ENCODE data around the gene KAZN. TPM values are rescaled to one million over a fixed set of nuclear protein-coding genes. Genes with fewer than 3 reads are reported as not detected.

Gene KAZN
- total and polyA plus RNA-seq, 2 donors (not counting 1 experiment from before 2014, with no cell fraction given): 3.4 to 5.0 TPM

DNA sequence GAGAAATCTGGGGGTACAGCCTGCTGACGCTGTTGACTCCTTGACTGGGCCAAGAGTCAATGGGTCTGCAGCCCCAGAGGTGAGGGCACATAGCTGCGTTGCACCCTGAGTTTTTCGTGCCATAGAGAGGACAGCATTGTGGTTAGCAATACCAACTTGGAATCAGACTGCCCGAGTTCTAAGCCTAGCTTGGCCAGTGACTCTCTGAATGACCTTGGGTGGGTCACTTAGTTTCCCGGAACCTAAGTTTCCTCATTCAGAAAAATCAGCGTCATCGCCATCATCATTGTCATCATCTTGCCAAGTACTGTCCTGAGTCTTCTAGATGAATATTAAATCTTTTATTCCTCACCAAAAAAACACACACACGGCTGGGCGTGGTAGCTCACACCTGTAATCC, 403.8 kb downstream of the KAZN start:
- no peaks in the 10 kb centered on the region for H3K9me3 ChIP-seq (ENCODE audit: control insufficient read depth, insufficient read depth, low read depth, low read length)
- DNase-seq (ENCODE audit: low read depth in 2 of 2): no peak
- TF ChIP-seq EZH2 (IDR thresholded peaks at IDR 0.05; ENCODE audit: low read length, missing control alignments): no peak
- TF ChIP-seq, protein P1, sequence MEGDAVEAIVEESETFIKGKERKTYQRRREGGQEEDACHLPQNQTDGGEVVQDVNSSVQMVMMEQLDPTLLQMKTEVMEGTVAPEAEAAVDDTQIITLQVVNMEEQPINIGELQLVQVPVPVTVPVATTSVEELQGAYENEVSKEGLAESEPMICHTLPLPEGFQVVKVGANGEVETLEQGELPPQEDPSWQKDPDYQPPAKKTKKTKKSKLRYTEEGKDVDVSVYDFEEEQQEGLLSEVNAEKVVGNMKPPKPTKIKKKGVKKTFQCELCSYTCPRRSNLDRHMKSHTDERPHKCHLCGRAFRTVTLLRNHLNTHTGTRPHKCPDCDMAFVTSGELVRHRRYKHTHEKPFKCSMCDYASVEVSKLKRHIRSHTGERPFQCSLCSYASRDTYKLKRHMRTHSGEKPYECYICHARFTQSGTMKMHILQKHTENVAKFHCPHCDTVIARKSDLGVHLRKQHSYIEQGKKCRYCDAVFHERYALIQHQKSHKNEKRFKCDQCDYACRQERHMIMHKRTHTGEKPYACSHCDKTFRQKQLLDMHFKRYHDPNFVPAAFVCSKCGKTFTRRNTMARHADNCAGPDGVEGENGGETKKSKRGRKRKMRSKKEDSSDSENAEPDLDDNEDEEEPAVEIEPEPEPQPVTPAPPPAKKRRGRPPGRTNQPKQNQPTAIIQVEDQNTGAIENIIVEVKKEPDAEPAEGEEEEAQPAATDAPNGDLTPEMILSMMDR (conservative IDR thresholded peaks at IDR 0.05 in 1 of 2, IDR thresholded peaks at IDR 0.05 in 1 of 2; ENCODE audit: low read depth in 1 of 2, low read length in 2 of 2): no peak
- H3K4me2 ChIP-seq (ENCODE audit: extremely low read depth, insufficient read depth, low read length): no peak overlapping the region
- H3K36me3 ChIP-seq (ENCODE audit: control insufficient read depth, insufficient read depth, low read length): no peaks in the 10 kb centered on the region
- H3K27me3 ChIP-seq (ENCODE audit: control insufficient read depth, insufficient read depth, low read length): no peaks in the 10 kb centered on the region
- H3K79me2 ChIP-seq (ENCODE audit: control insufficient read depth, insufficient read depth, low read length): peaks cover 5% of the 10 kb centered on the region
- no peak overlapping the region for H3K9ac ChIP-seq (ENCODE audit: insufficient read depth, low read length)
- no peaks in the 10 kb centered on the region for H4K20me1 ChIP-seq (ENCODE audit: control insufficient read depth, extremely low read depth, insufficient read depth, low read length)
- H3K27ac ChIP-seq (ENCODE audit: insufficient read depth, low read length): no peak overlapping the region
- H3K4me3 ChIP-seq (replicated peaks in 1 of 4; ENCODE audit: control extremely low read depth in 1 of 4, insufficient read depth in 1 of 4, low read depth in 3 of 4, low read length in 4 of 4): no peak overlapping the region
- no peak overlapping the region for H2AFZ ChIP-seq (ENCODE audit: low read length)
- peaks cover 6% of the 10 kb centered on the region for H3K4me1 ChIP-seq (ENCODE audit: control insufficient read depth, extremely low read depth, insufficient read depth, low read length)

DNA sequence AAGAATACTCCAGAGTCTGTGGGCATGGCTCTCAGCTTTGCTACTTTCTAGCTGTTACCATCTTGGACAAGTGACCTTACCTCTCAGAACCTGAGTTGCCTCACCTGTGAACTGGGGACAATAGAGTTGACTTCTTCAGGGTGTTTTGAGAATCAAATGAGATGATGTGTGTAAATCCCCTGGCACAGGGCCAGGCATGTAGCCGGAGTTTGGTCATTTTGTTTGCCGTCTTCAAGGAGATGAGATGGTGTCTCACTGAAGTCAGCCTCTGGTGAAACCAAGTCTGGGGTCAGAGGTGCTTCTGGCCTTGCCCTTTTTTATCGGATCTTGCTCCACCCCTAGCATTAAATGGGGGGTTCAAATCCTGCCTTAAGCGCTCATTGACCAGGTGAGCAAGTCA, 405.9 kb downstream of the KAZN start:
- H3K4me1 ChIP-seq (ENCODE audit: control insufficient read depth, extremely low read depth, insufficient read depth, low read length): no peaks in the 10 kb centered on the region
- H3K4me2 ChIP-seq (ENCODE audit: extremely low read depth, insufficient read depth, low read length): no peak overlapping the region
- no peaks in the 10 kb centered on the region for H3K36me3 ChIP-seq (ENCODE audit: control insufficient read depth, insufficient read depth, low read length)
- H3K27me3 ChIP-seq (ENCODE audit: control insufficient read depth, insufficient read depth, low read length): no peaks in the 10 kb centered on the region
- H3K4me3 ChIP-seq (replicated peaks in 1 of 4; ENCODE audit: control extremely low read depth in 1 of 4, insufficient read depth in 1 of 4, low read depth in 3 of 4, low read length in 4 of 4): no peak overlapping the region
- TF ChIP-seq, protein P1 (conservative IDR thresholded peaks at IDR 0.05 in 1 of 2, IDR thresholded peaks at IDR 0.05 in 1 of 2; ENCODE audit: low read depth in 1 of 2, low read length in 2 of 2): no peak
- no peak for TF ChIP-seq EZH2 (IDR thresholded peaks at IDR 0.05; ENCODE audit: low read length, missing control alignments)
- no peaks in the 10 kb centered on the region for H3K9me3 ChIP-seq (ENCODE audit: control insufficient read depth, insufficient read depth, low read depth, low read length)
- no peaks in the 10 kb centered on the region for H4K20me1 ChIP-seq (ENCODE audit: control insufficient read depth, extremely low read depth, insufficient read depth, low read length)
- no peaks in the 10 kb centered on the region for H3K79me2 ChIP-seq (ENCODE audit: control insufficient read depth, insufficient read depth, low read length)
- no peak for DNase-seq (ENCODE audit: low read depth in 2 of 2)
- no peak overlapping the region for H3K9ac ChIP-seq (ENCODE audit: insufficient read depth, low read length)
- no peak overlapping the region for H3K27ac ChIP-seq (ENCODE audit: insufficient read depth, low read length)
- no peak overlapping the region for H2AFZ ChIP-seq (ENCODE audit: low read length)

DNA sequence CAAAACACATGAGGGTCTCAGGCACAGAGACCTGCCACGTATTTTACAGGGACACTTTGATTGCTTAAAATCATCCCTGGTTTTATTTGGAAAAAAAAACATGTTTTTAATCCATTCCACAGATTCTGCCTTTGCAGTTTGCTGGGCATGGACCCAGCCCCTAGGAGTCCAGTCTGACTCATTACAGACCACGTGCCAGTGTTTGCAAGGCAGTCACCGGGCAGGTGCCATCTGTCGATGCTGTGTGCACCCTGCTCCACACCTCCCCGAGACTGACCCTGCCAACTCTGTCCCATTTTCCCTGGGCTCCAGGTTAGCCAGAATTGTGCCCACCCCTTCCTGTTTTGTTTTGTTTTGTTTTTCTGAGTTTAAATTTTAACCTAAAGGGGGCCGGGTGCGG, 406.6 kb downstream of the KAZN start:
- H3K27me3 ChIP-seq (ENCODE audit: control insufficient read depth, insufficient read depth, low read length): no peaks in the 10 kb centered on the region
- H3K27ac ChIP-seq (ENCODE audit: insufficient read depth, low read length): no peak overlapping the region
- H2AFZ ChIP-seq (ENCODE audit: low read length): no peak overlapping the region
- no peak overlapping the region for H3K4me3 ChIP-seq (replicated peaks in 1 of 4; ENCODE audit: control extremely low read depth in 1 of 4, insufficient read depth in 1 of 4, low read depth in 3 of 4, low read length in 4 of 4)
- peak in 1 of 2 donors; percentile 37 for DNase-seq (ENCODE audit: low read depth in 2 of 2)
- no peaks in the 10 kb centered on the region for H3K79me2 ChIP-seq (ENCODE audit: control insufficient read depth, insufficient read depth, low read length)
- H3K9ac ChIP-seq (ENCODE audit: insufficient read depth, low read length): no peak overlapping the region
- H3K36me3 ChIP-seq (ENCODE audit: control insufficient read depth, insufficient read depth, low read length): no peaks in the 10 kb centered on the region
- no peaks in the 10 kb centered on the region for H3K9me3 ChIP-seq (ENCODE audit: control insufficient read depth, insufficient read depth, low read depth, low read length)
- no peaks in the 10 kb centered on the region for H3K4me1 ChIP-seq (ENCODE audit: control insufficient read depth, extremely low read depth, insufficient read depth, low read length)
- no peak overlapping the region for H3K4me2 ChIP-seq (ENCODE audit: extremely low read depth, insufficient read depth, low read length)
- TF ChIP-seq, protein P1 (conservative IDR thresholded peaks at IDR 0.05 in 1 of 2, IDR thresholded peaks at IDR 0.05 in 1 of 2; ENCODE audit: low read depth in 1 of 2, low read length in 2 of 2): no peak
- TF ChIP-seq EZH2 (IDR thresholded peaks at IDR 0.05; ENCODE audit: low read length, missing control alignments): no peak
- H4K20me1 ChIP-seq (ENCODE audit: control insufficient read depth, extremely low read depth, insufficient read depth, low read length): no peaks in the 10 kb centered on the region

Measured in fibroblast of lung (primary cell).